CD4-positive, alpha-beta T cell treated with Interleukin-17A for 4 hours (primary cell): ENCODE data around the gene RBM4.

ENCODE experiments used
- DNase-seq: peaks from one replicate; pipeline ENCODE4 v3.0.0-alpha.2; 2020; ENCODE audit warnings: mixed read lengths

Gene RBM4

DNA sequence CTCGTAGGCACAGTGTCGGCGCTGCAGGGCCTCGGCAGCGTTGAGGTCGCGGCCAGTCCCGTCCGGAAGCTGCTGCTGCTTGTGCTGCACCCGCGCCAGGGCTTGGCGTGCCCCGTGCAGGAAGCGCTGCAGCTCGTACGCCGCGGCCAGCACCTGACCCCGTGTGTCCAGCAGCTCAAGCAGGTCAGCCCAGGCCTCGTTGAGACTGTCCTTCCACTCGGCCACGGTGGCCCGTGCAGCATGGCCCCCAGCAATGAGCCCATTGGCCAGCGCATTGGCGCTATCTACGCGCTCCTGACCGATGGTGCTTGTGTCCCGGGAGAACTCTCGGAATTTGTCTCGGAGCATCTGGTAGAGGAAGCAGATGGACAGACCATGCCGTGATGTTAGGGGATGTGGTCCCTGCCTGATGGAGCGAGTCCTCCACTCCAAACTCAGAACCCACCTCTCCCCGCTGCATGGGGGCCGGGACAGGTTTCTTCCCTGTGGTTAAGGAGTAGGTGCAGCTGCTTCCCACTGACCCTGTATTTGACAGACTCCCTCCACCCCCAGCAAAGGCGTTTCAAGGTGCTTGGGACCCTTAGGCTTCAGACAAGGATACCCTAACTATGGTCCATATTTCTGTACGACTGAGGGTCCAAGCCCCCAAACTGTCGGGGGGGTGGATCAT lies 52.9 kb downstream of the RBM4 start:
- DNase-seq: no peak

DNA sequence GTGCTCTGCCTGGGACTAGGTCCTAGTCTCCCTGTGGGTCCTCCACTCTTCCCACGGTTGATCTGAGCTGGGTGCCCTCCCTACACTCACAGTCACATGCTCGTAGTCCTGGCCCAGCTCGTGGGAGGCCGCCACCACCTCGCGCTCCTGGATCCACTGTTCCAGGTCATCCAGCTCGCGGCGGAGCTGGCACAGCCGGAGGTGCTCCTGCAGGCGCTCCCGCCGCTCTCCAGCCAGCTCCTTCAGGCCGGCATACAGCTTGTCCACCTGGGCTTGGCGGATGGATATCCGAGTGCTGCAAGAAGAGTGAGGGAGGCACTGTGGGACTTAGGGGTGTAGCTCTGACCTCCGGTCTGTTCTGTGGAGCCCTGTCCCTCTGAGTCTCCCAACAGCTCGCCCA lies 53.9 kb downstream of the RBM4 start:
- no peak for DNase-seq

DNA sequence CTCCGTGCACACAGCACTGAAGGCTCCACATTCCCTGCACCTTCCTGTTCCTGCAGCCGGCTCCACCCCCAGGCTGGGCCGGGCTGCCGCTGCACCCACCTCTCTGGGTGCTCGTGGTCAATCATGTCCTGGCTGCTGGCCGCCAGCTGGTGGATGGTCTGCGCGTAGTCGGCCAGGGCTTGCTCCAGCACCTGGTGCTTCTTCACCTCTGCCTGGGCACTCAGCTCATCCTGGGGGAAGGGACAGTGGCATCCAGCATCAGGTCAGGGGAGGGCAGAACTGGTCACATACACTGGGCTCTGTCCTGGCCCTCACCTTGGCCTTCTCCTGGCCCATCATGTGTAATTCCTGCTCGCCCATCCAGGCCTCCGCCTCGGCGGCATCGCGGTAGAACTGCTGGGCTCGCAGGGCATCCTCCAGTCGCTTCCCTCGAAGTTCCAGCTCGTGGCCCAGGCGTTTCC lies 54.4 kb downstream of the RBM4 start:
- DNase-seq: no peak

DNA sequence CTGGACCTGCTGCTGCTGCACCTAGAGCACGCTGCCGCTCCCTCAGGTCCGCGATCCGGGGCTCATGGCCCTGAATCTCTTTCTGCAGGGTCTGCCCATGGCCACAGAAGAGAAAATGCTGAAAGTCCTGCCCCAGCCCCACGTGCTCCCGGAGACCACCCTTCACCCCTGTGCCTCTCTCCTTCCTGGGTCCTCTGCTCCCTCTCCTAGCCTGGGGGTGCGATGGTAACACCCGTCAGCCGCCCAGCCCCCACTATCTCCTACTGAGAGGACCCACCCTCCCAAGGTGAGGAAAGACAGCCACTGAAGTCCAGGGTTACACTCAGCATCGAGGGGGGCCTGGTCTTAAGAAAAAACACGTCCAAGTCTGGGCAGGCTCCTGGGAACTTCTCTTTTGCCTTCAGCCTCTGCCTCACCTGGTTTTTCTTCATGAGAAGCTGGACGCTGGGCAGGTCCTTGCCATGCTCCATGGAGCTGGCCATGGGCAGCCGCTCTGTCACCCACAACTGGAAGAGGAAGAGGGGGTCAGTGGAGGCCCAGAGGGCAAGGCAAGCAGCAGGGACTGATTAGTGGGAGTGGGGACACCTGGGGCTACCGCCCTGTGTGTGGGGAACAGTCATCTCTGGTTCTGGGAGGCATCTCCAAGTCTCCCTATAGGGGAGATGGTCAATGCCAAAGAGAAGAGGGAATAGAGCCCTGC lies 55.0 kb downstream of the RBM4 start:
- no peak for DNase-seq

DNA sequence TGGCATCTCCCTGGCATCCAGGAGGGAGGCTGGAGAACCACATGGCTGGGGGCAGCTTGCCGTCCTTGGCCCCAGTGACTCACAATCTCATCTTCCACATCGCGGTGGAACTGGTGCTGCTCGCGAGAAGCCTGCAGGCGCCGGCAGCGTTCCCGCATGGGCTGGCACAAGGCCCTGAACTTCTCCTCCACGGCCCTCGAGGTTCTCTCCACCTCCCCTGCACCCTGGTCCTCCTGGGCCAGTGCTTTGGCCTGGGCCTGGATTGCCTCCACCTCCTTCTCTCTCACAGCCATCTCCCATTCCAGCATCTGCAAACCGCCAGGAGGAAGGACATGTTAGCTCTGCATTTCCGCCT lies 55.5 kb downstream of the RBM4 start:
- no peak for DNase-seq

GRCh38 chr11:66694732-66695207 lies 56.3 kb downstream of the RBM4 start:
- peak; percentile 90 for DNase-seq
